GM10248 (cell line): Measurements from ENCODE around the gene ARHGEF37.

Experiments used
- CTCF ChIA-PET: fragments of 300-600 bp; sonication (Branson Sonifier 250); formaldehyde crosslinking; extraction: SDS; loops from one replicate; lab custom pipeline; 2021; ENCODE audit warnings: antibody characterized with exemption; lab: Yijun Ruan, JAX
- POLR2A ChIA-PET: fragments of 350-650 bp; sonication (Branson Sonifier 250); formaldehyde crosslinking; extraction: SDS; loops from one replicate; lab custom pipeline; 2020; ENCODE audit warnings: antibody characterized with exemption; lab: Yijun Ruan, JAX
- DNase-seq: peaks from one replicate; pipeline ENCODE4 v3.0.0; 2012; ENCODE audit errors: extremely low spot score
- CTCF ChIP-seq: IDR thresholded peaks from 2 replicates; pipeline ENCODE4 v1.5.1; 2012; ENCODE audit warnings: mild to moderate bottlenecking, low read depth; ENCODE audit errors: extremely low read depth, missing control alignments, control extremely low read depth

The ARHGEF37 gene

GRCh38 chr5:149633476-149634350 is 52.4 kb downstream of the ARHGEF37 start:
- ChIA-PET CTCF (interaction anchor here (0.9 to 15.7 kb wide), 11 partner anchors 9 to 358 kb away, joined by 3 to 297 read pairs (median 3); no protein-coding TSS in a partner anchor), POLR2A (no interaction called here)
- no peak for TF ChIP-seq CTCF
- DNase-seq, result no peak

- CTCF ChIA-PET, result interaction anchor here (1.3 to 15.7 kb wide), 7 partner anchors 11 to 357 kb away, joined by 5 to 297 read pairs (median 26); no protein-coding TSS in a partner anchor
- POLR2A ChIA-PET, result no interaction called here
- no peak for TF ChIP-seq CTCF
Measured at GRCh38 chr5:149635394-149635793, 54.1 kb downstream of the ARHGEF37 start.

GRCh38 chr5:149636191-149636860 is 55.0 kb downstream of the ARHGEF37 start:
- DNase-seq, result no peak

More at GRCh38 chr5:149635394-149635793, 54.1 kb downstream of the ARHGEF37 start:
- no peak for DNase-seq

GRCh38 chr5:149636861-149637246 is 55.6 kb downstream of the ARHGEF37 start:
- ChIA-PET POLR2A (no interaction called here), CTCF (interaction anchor here (0.6 to 15.7 kb wide), 28 partner anchors 9 to 714 kb away, joined by 3 to 297 read pairs (median 4); partner anchors contain the start of genes CSNK1A1, PPARGC1B and SLC26A2)
- DNase-seq, result peak; percentile 73

More at GRCh38 chr5:149636191-149636860, 55.0 kb downstream of the ARHGEF37 start:
- ChIA-PET POLR2A (no interaction called here), CTCF (interaction anchor here (0.6 to 15.7 kb wide), 27 partner anchors 10 to 715 kb away, joined by 3 to 297 read pairs (median 5); partner anchors contain the start of genes CSNK1A1, PPARGC1B and SLC26A2)
- TF ChIP-seq CTCF, result no peak

GRCh38 chr5:149638136-149638535 is 56.8 kb downstream of the ARHGEF37 start:
- no peak for TF ChIP-seq CTCF
- no peak for DNase-seq
- ChIA-PET POLR2A (no interaction called here), CTCF (interaction anchor here (0.9 to 15.7 kb wide), 10 partner anchors 14 to 354 kb away, joined by 3 to 297 read pairs (median 6); no protein-coding TSS in a partner anchor)

More at GRCh38 chr5:149636861-149637246, 55.6 kb downstream of the ARHGEF37 start:
- peak; percentile 89 for TF ChIP-seq CTCF

GRCh38 chr5:149638546-149639241 is 57.4 kb downstream of the ARHGEF37 start:
- TF ChIP-seq CTCF, result no peak
- POLR2A ChIA-PET, result no interaction called here
- no peak for DNase-seq
- CTCF ChIA-PET, result interaction anchor here (0.9 to 15.7 kb wide), 10 partner anchors 14 to 353 kb away, joined by 3 to 297 read pairs (median 6); no protein-coding TSS in a partner anchor
